HEK293 (cell line): ENCODE results near the gene HECTD2.
"Not testable (repeated sequence)": the region's sequence is repeated elsewhere in the genome, so short reads cannot be mapped to it uniquely, and the experiment has no call there.

ENCODE experiments used
- CTCF ChIA-PET: fragments of 350-600 bp; formaldehyde crosslinking; extraction: SDS; loops from one replicate; lab custom pipeline; 2021; ENCODE audit warnings: antibody characterized with exemption; lab: Yijun Ruan, JAX
- POLR2A ChIA-PET: fragments of 300-600 bp; formaldehyde crosslinking; extraction: SDS; loops from one replicate; lab custom pipeline; 2020; ENCODE audit warnings: antibody characterized with exemption, inconsistent platforms; lab: Yijun Ruan, JAX
- H3K27ac ChIP-seq: fragments of 200-500 bp; sonication (Bioruptor generic); 2 replicates; pipeline ENCODE4 v1.5.1; 2014; ENCODE audit warnings: low read depth, low read length, control low read depth, inconsistent platforms; ENCODE audit errors: extremely low read depth
- H3K36me3 ChIP-seq, 2 experiments: fragments of 200-500 bp in 1 of 2; sonication (Bioruptor generic) in 1 of 2; 1 replicate in 1 of 2; 2 replicates in 1 of 2; pipeline ENCODE4 v1.5.1; 2014 to 2017; ENCODE audit warnings: inconsistent platforms in 2 of 2, low read length in 2 of 2; ENCODE audit not compliant: control insufficient read depth in 2 of 2, insufficient read depth in 1 of 2
- H3K4me1 ChIP-seq: fragments of 200-500 bp; sonication (Bioruptor generic); 2 replicates; pipeline ENCODE4 v1.5.1; 2014; ENCODE audit warnings: mild to moderate bottlenecking, low read length, inconsistent platforms; ENCODE audit not compliant: control insufficient read depth, insufficient read depth
- H3K4me3 ChIP-seq: 2 replicates; pipeline ENCODE4 v1.5.1; 2011; ENCODE audit warnings: low read depth, mild to moderate bottlenecking, control low read depth, low read length, moderate library complexity
- H3K9me3 ChIP-seq: fragments of 200-500 bp; sonication (Bioruptor generic); 2 replicates; pipeline ENCODE4 v1.5.1; 2014; ENCODE audit warnings: low read depth, low read length, inconsistent platforms; ENCODE audit not compliant: control insufficient read depth, insufficient read depth
- MYNN ChIP-seq: fragments of 450-650 bp; formaldehyde crosslinking; IDR thresholded peaks from 2 replicates; pipeline ENCODE4 v1.5.1; 2016; ENCODE audit warnings: missing biosample characterization, missing genetic modification characterization, borderline replicate concordance
- PRDM4 ChIP-seq: fragments of 450-650 bp; formaldehyde crosslinking; IDR thresholded peaks from 2 replicates; pipeline ENCODE4 v1.5.1; 2017; ENCODE audit warnings: missing biosample characterization, missing genetic modification characterization
- RBAK ChIP-seq: fragments of 450-650 bp; formaldehyde crosslinking; IDR thresholded peaks from 2 replicates; pipeline ENCODE4 v1.5.1; 2016; ENCODE audit warnings: missing biosample characterization, missing genetic modification characterization
- ZNF121 ChIP-seq: fragments of 450-650 bp; formaldehyde crosslinking; IDR thresholded peaks from 2 replicates; pipeline ENCODE4 v1.5.1; 2016; ENCODE audit warnings: missing biosample characterization, missing genetic modification characterization
- ZNF138 ChIP-seq: fragments of 450-650 bp; formaldehyde crosslinking; IDR thresholded peaks from 2 replicates; pipeline ENCODE4 v1.5.1; 2016; ENCODE audit warnings: missing biosample characterization, missing genetic modification characterization, borderline replicate concordance
- ZNF146 ChIP-seq: fragments of 450-650 bp; formaldehyde crosslinking; IDR thresholded peaks from 2 replicates; pipeline ENCODE4 v1.5.1; 2016; ENCODE audit warnings: missing biosample characterization, missing genetic modification characterization
- ZNF155 ChIP-seq: fragments of 450-650 bp; formaldehyde crosslinking; IDR thresholded peaks from 2 replicates; pipeline ENCODE4 v1.5.1; 2016; ENCODE audit warnings: missing biosample characterization, missing genetic modification characterization
- ZNF214 ChIP-seq: fragments of 450-650 bp; formaldehyde crosslinking; IDR thresholded peaks from 2 replicates; pipeline ENCODE4 v1.5.1; 2017; ENCODE audit warnings: missing biosample characterization, mild to moderate bottlenecking, missing genetic modification characterization, borderline replicate concordance
- ZNF23 ChIP-seq: fragments of 450-650 bp; formaldehyde crosslinking; IDR thresholded peaks from 2 replicates; pipeline ENCODE4 v1.5.1; 2016; ENCODE audit warnings: missing biosample characterization, missing genetic modification characterization, borderline replicate concordance
- ZNF302 ChIP-seq: fragments of 450-650 bp; formaldehyde crosslinking; IDR thresholded peaks from 2 replicates; pipeline ENCODE4 v1.5.1; 2016; ENCODE audit warnings: missing biosample characterization, missing genetic modification characterization, low read depth
- ZNF558 ChIP-seq: fragments of 450-650 bp; formaldehyde crosslinking; IDR thresholded peaks from 2 replicates; pipeline ENCODE4 v1.5.1; 2016; ENCODE audit warnings: missing biosample characterization, missing genetic modification characterization
- TF ChIP-seq, protein P1 (sequence below): fragments of 450-650 bp; formaldehyde crosslinking; IDR thresholded peaks from 2 replicates; pipeline ENCODE4 v1.5.1; 2016; ENCODE audit warnings: missing biosample characterization, missing genetic modification characterization
- TF ChIP-seq, protein P2 (sequence below): fragments of 450-650 bp; formaldehyde crosslinking; IDR thresholded peaks from 2 replicates; pipeline ENCODE4 v1.5.1; 2017; ENCODE audit warnings: missing biosample characterization, missing genetic modification characterization

HECTD2 gene

GRCh38 chr10:91435241-91435640, 25.1 kb downstream of the HECTD2 start (continued):
- TF ChIP-seq, protein P1, sequence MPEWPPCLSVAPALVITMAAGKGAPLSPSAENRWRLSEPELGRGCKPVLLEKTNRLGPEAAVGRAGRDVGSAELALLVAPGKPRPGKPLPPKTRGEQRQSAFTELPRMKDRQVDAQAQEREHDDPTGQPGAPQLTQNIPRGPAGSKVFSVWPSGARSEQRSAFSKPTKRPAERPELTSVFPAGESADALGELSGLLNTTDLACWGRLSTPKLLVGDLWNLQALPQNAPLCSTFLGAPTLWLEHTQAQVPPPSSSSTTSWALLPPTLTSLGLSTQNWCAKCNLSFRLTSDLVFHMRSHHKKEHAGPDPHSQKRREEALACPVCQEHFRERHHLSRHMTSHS (tag by site-specific recombination), result no peak
- TF ChIP-seq ZNF138 (no peak), ZNF121 (tag by site-specific recombination) (no peak), PRDM4 (tag by site-specific recombination) (no peak), ZNF23 (tag by site-specific recombination) (no peak), ZNF155 (tag by site-specific recombination) (no peak)
- TF ChIP-seq, all 188 proteins: peak for 0

DNA sequence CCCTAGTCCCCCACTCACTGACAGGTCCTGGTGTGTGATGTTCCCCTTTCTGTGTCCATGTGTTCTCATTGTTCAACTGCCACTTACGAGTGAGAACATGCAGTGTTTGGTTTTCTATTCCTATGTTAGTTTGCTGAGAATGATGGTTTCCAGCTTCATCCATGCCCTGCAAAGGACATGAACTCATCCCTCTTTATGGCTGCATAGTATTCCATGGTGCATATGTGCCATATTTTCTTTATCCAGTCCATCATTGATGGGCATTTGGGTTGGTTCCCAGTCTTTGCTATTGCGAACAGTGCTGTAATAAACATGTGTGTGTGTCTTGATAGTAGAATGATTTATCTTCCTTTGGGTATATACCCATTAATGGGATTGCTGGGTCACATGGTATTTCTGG, 28.1 kb downstream of the HECTD2 start:
- CTCF ChIA-PET, H3K36me3 ChIP-seq, H3K4me3 ChIP-seq, H3K4me1 ChIP-seq, H3K9me3 ChIP-seq, POLR2A ChIA-PET, H3K27ac ChIP-seq: not testable (repeated sequence)
- peak; percentile 57 for TF ChIP-seq ZNF146 (tag by site-specific recombination)

- CTCF ChIA-PET, result no interaction called here
- Histone ChIP-seq H3K4me3 (no peak overlapping the region), H3K27ac (no peak overlapping the region), H3K36me3 (peaks cover 0 to 4% of the 10 kb centered on the region in 2 experiments; a peak in 1 of 3 replicates), H3K4me1 (no peaks in the 10 kb centered on the region), H3K9me3 (no peaks in the 10 kb centered on the region)
- POLR2A ChIA-PET, result no interaction called here
- TF ChIP-seq, protein P2, sequence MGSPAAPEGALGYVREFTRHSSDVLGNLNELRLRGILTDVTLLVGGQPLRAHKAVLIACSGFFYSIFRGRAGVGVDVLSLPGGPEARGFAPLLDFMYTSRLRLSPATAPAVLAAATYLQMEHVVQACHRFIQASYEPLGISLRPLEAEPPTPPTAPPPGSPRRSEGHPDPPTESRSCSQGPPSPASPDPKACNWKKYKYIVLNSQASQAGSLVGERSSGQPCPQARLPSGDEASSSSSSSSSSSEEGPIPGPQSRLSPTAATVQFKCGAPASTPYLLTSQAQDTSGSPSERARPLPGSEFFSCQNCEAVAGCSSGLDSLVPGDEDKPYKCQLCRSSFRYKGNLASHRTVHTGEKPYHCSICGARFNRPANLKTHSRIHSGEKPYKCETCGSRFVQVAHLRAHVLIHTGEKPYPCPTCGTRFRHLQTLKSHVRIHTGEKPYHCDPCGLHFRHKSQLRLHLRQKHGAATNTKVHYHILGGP (tag by site-specific recombination), result no peak
- TF ChIP-seq MYNN (tag by site-specific recombination), result no peak
- no peak for TF ChIP-seq ZNF302 (tag by site-specific recombination)
Observed at GRCh38 chr10:91444211-91445182, 34.4 kb downstream of the HECTD2 start.

- POLR2A ChIA-PET, result no interaction called here
Observed at GRCh38 chr10:91452063-91452462, 41.9 kb downstream of the HECTD2 start.

More at GRCh38 chr10:91452063-91452462, 41.9 kb downstream of the HECTD2 start:
- Histone ChIP-seq H3K27ac (no peak overlapping the region), H3K9me3 (no peaks in the 10 kb centered on the region), H3K36me3 (no peaks in the 10 kb centered on the region), H3K4me3 (no peak overlapping the region), H3K4me1 (no peaks in the 10 kb centered on the region)
- TF ChIP-seq ZNF214 (tag by site-specific recombination) (no peak), RBAK (tag by site-specific recombination) (no peak), ZNF558 (peak; percentile 98)
- CTCF ChIA-PET, result interaction anchor here (0.9 kb wide), 1 partner anchor 118 kb away, joined by 3 read pairs; no protein-coding TSS in a partner anchor
